A549 (cell line): Measurements from ENCODE around the gene IGFALS. TPM values are rescaled to one million over a fixed set of nuclear protein-coding genes. Genes with fewer than 3 reads are reported as not detected.

Source experiments
- ATAC-seq, 2 experiments: fragments of 200-7000 bp in 1 of 2; fragments of >200 bp in 1 of 2; cut with Nextera tagmentation in 1 of 2; cut with Tn5 transposase in 1 of 2; 3 replicates each; pipeline versions ENCODE4 v1.8.0 to v1.9.1; 2018 to 2020; ENCODE audit warnings: mild to moderate bottlenecking in 1 of 2, moderate library complexity in 1 of 2
- CTCF ChIA-PET: fragments of 300-600 bp; sonication (Branson Sonifier 250); formaldehyde crosslinking; extraction: SDS; loops from one replicate; lab custom pipeline; 2021; ENCODE audit warnings: antibody characterized with exemption, inconsistent platforms; lab: Yijun Ruan, JAX
- POLR2A ChIA-PET: fragments of 350-600 bp; formaldehyde crosslinking; extraction: SDS; loops from one replicate; lab custom pipeline; 2021; ENCODE audit warnings: antibody characterized with exemption, inconsistent platforms; lab: Yijun Ruan, JAX
- DNase-seq, 2 experiments: peaks; one replicate each; pipeline versions ENCODE4 v3.0.0 to v3.0.0-alpha.2; 2011 to 2016; ENCODE audit warnings: low read depth in 1 of 2, low spot score in 1 of 2
- FAIRE-seq: peaks from 2 replicates; lab custom pipeline; 2011; peaks lifted over from hg19 to GRCh38; lab: Jason Lieb, UNC
- H3K27ac ChIP-seq, 2 experiments: fragments of >200 bp; sonication (Bioruptor Twin); formaldehyde crosslinking; 3 replicates each; pipeline ENCODE4 v1.5.1; 2016 to 2017
- H3K4me1 ChIP-seq: fragments of >200 bp; sonication (Bioruptor Twin); formaldehyde crosslinking; 3 replicates; pipeline ENCODE4 v1.6.1; 2016
- H3K4me2 ChIP-seq: fragments of >200 bp; sonication (Bioruptor Twin); formaldehyde crosslinking; 3 replicates; pipeline ENCODE4 v1.6.1; 2016
- H3K4me3 ChIP-seq: fragments of >200 bp; sonication (Bioruptor Twin); formaldehyde crosslinking; 3 replicates; pipeline ENCODE4 v1.5.1; 2016
- H3K9me3 ChIP-seq: fragments of >200 bp; sonication (Bioruptor Twin); formaldehyde crosslinking; 3 replicates; pipeline ENCODE4 v1.6.1; 2016
- BHLHE40 ChIP-seq: IDR thresholded peaks from 2 replicates; pipeline ENCODE4 v1.6.1; 2012; ENCODE audit warnings: low read depth, low read length, inconsistent platforms
- CHD2 ChIP-seq: fragments of 150-350 bp; IDR thresholded peaks from 2 replicates; pipeline ENCODE4 v1.6.1; 2014; ENCODE audit warnings: low read length; ENCODE audit not compliant: partially characterized antibody
- CTCF ChIP-seq: fragments of >200 bp; sonication (Bioruptor Twin); formaldehyde crosslinking; IDR thresholded peaks from 3 replicates; pipeline ENCODE4 v1.5.1; 2016
- EHF ChIP-seq: fragments of 250-450 bp; sonication (Bioruptor Pico); IDR thresholded peaks from 2 replicates; pipeline ENCODE4 v1.5.0; 2020; ENCODE audit warnings: mild to moderate bottlenecking
- EHMT2 ChIP-seq: fragments of 200-600 bp; sonication (generic); IDR thresholded peaks from 2 replicates; pipeline ENCODE4 v1.6.1; 2016; ENCODE audit warnings: antibody characterized with exemption, low read depth, mild to moderate bottlenecking, moderate library complexity
- ELK1 ChIP-seq: fragments of 150-350 bp; IDR thresholded peaks from 2 replicates; pipeline ENCODE4 v1.6.1; 2014; ENCODE audit warnings: low read depth, mild to moderate bottlenecking, low read length
- FOXS1 ChIP-seq: fragments of 250-450 bp; sonication (Bioruptor Pico); IDR thresholded peaks from 2 replicates; pipeline ENCODE4 v1.5.0; 2020; ENCODE audit warnings: mild to moderate bottlenecking, moderate library complexity
- GATA3 ChIP-seq: IDR thresholded peaks from 2 replicates; pipeline ENCODE4 v1.6.1; 2012; ENCODE audit warnings: borderline replicate concordance
- JUNB ChIP-seq: fragments of >200 bp; sonication (Bioruptor Twin); formaldehyde crosslinking; IDR thresholded peaks from 2 replicates; pipeline ENCODE4 v1.6.1; 2016
- MAFK ChIP-seq: fragments of 450-650 bp; IDR thresholded peaks from 2 replicates; pipeline ENCODE4 v1.6.1; 2014; ENCODE audit not compliant: partially characterized antibody
- NPAS2 ChIP-seq: fragments of 250-450 bp; sonication (Bioruptor Pico); IDR thresholded peaks from 2 replicates; pipeline ENCODE4 v1.8.0; 2022; ENCODE audit warnings: mild to moderate bottlenecking, moderate library complexity, borderline replicate concordance
- POLR2AphosphoS2 ChIP-seq: conservative IDR thresholded peaks from 2 replicates; pipeline ENCODE4 v1.6.1; 2012; ENCODE audit warnings: low read length, improper control_type of control experiment, inconsistent platforms
- RAD21 ChIP-seq, 2 experiments: fragments of >200 bp in 1 of 2; sonication (Bioruptor Twin) in 1 of 2; formaldehyde crosslinking in 1 of 2; IDR thresholded peaks in 1 of 2; conservative IDR thresholded peaks in 1 of 2; 2 replicates in 1 of 2; 3 replicates in 1 of 2; pipeline ENCODE4 v1.6.1; 2012 to 2018; ENCODE audit warnings: inconsistent platforms in 1 of 2
- RARB ChIP-seq: fragments of 250-450 bp; sonication (Bioruptor Pico); IDR thresholded peaks from 2 replicates; pipeline ENCODE4 v1.8.0; 2021; ENCODE audit warnings: mild to moderate bottlenecking, moderate library complexity
- RFX5 ChIP-seq: fragments of 450-650 bp; IDR thresholded peaks from 2 replicates; pipeline ENCODE4 v1.7.1; 2014; ENCODE audit warnings: antibody characterized with exemption, mild to moderate bottlenecking, moderate library complexity
- RNF2 ChIP-seq: fragments of 200-600 bp; sonication (generic); IDR thresholded peaks from 2 replicates; pipeline ENCODE4 v1.6.1; 2016; ENCODE audit warnings: low read depth, mild to moderate bottlenecking, antibody characterized with exemption, moderate library complexity, borderline replicate concordance
- SREBF2 ChIP-seq: fragments of 450-650 bp; IDR thresholded peaks from 2 replicates; pipeline ENCODE4 v1.6.1; 2014; ENCODE audit warnings: mild to moderate bottlenecking, moderate library complexity
- TFCP2L1 ChIP-seq: fragments of 250-450 bp; sonication (Bioruptor Pico); IDR thresholded peaks from 2 replicates; pipeline ENCODE4 v1.5.0; 2021; ENCODE audit warnings: mild to moderate bottlenecking
- WGBS: methylation state at CpG from one replicate; pipeline ENCODE4 v1.1.6; 2017; ENCODE audit errors: missing lambda C conversion rate; 5-methylcytosine and 5-hydroxymethylcytosine counted together
- polyA plus RNA-seq, 4 experiments: library from polyadenylated mRNA; depleted of rRNA in 3 of 4; stranded (reverse); fragments of >200 nt; fragmentation: RNase III in 1 of 4; extraction: RNeasy Plus Mini Kit Qiagen cat#74134 plus additional on column Dnase treatment in 1 of 4; gene quantifications; 2 replicates in 3 of 4; 3 replicates in 1 of 4; pipeline ENCODE4 v1.2.3, GENCODE V29; 2011 to 2017

The IGFALS gene
- polyA plus RNA-seq, 2 of the 4 experiments (the other 2 are of a cell fraction), result 0.08 TPM; not detected in 1

- ChIA-PET CTCF (interaction anchor here (0.9 to 8.5 kb wide), 9 partner anchors 9 to 79 kb away, joined by 3 to 56 read pairs (median 5); partner anchors contain the start of genes MAPK8IP3, NUBP2 and SPSB3), POLR2A (interaction anchor here (1.0 to 6.5 kb wide), 5 partner anchors 12 to 78 kb away, joined by 3 to 46 read pairs (median 3); partner anchors contain the start of genes MAPK8IP3, NUBP2 and SPSB3)
- Histone ChIP-seq H3K4me1 (peaks cover 21% of the 10 kb centered on the region), H3K4me3 (peak overlapping the region; percentile 85), H3K9me3 (no peaks in the 10 kb centered on the region), H3K27ac (peak overlapping the region; percentile 95 to 98), H3K4me2 (peak overlapping the region; percentile 98)
- 52% methylated on average over 37 of the region's 81 CpGs for WGBS
- TF ChIP-seq TFCP2L1 (CRISPR knock-in tag) (no peak), ELK1 (no peak), NPAS2 (CRISPR knock-in tag) (no peak), JUNB (no peak), EHF (no peak), MAFK (no peak), RARB (CRISPR knock-in tag) (no peak), EHMT2 (no peak)
- DNase-seq, result peak in 1 of 2 experiments; percentile 51
- ATAC-seq, result peak in 1 of 2 experiments; percentile 11; a peak in 2 of 6 replicates
- FAIRE-seq, result no peak
Measured at GRCh38 chr16:1770328-1771187, 22.9 kb downstream of the IGFALS start.

GRCh38 chr16:1769402-1770300 is 23.9 kb downstream of the IGFALS start:
- peak overlapping the region; percentile 85; the same call in 1 of the 3 replicates for H3K4me3 ChIP-seq
- H3K27ac ChIP-seq, result peak overlapping the region in 1 of 2 experiments; percentile 98; a peak in 2 of 6 replicates
- no peak for DNase-seq
- no peak for TF ChIP-seq FOXS1
- no peak for TF ChIP-seq POLR2AphosphoS2
- TF ChIP-seq SREBF2, result no peak
- no peak for TF ChIP-seq RAD21 (conservative IDR thresholded peaks at IDR 0.05 in 1 of 2, IDR thresholded peaks at IDR 0.05 in 1 of 2)
- TF ChIP-seq RNF2, result no peak
- no peak for TF ChIP-seq RFX5
- TF ChIP-seq GATA3, result no peak
- no peak for TF ChIP-seq CTCF
- no peak for TF ChIP-seq CHD2
- no peak for TF ChIP-seq BHLHE40
- no peak for TF ChIP-seq RARB (CRISPR knock-in tag)
- TF ChIP-seq, all 56 proteins: peak for 0
- ChIA-PET POLR2A (interaction anchor here (1.4 to 6.5 kb wide), 4 partner anchors 13 to 64 kb away, joined by 3 to 46 read pairs (median 6); partner anchors contain the start of genes MAPK8IP3, NUBP2 and SPSB3), CTCF (interaction anchor here (0.9 to 8.5 kb wide), 8 partner anchors 10 to 79 kb away, joined by 3 to 56 read pairs (median 6); partner anchors contain the start of genes MAPK8IP3, NUBP2 and SPSB3)
- 85% methylated on average over 18 of the region's 27 CpGs for WGBS
- ATAC-seq (no peak), FAIRE-seq (no peak)
- no peaks in the 10 kb centered on the region for H3K9me3 ChIP-seq
- H3K4me1 ChIP-seq, result peaks cover 21% of the 10 kb centered on the region
- peak overlapping the region; percentile 98 for H3K4me2 ChIP-seq
